Subcutaneous adipose tissue (tissue), 4 donors: Measurements from ENCODE around the gene KDSR. TPM values are rescaled to one million over a fixed set of nuclear protein-coding genes. Genes with fewer than 3 reads are reported as not detected.

Source experiments
- CTCF ChIP-seq: fragments of 450-650 bp; IDR thresholded peaks from one replicate; pipeline ENCODE4 v1.5.1; 2016; ENCODE audit warnings: low read depth, mild to moderate bottlenecking, control low read depth, antibody characterized with exemption, moderate library complexity
- total RNA-seq, 4 donors: library from RNA; depleted of rRNA; stranded (reverse); fragments of >200 nt; gene quantifications; one replicate each; pipeline ENCODE4 v1.1.0, GENCODE V29; 2016

The KDSR gene
- total RNA-seq, 4 donors from 2014 or later, result 56.2 to 63.7 (median 59.9) TPM

- no peak for TF ChIP-seq CTCF
Observed at GRCh38 chr18:63301434-63301833, 65.6 kb downstream of the KDSR start.

GRCh38 chr18:63299837-63300745, 66.9 kb downstream of the KDSR start:
- no peak for TF ChIP-seq CTCF

- no peak for TF ChIP-seq CTCF
Observed at GRCh38 chr18:63298400-63299365, 68.3 kb downstream of the KDSR start.

- TF ChIP-seq CTCF, result no peak
Observed at GRCh38 chr18:63297687-63298399, 69.2 kb downstream of the KDSR start.

- TF ChIP-seq CTCF, result no peak
Observed at GRCh38 chr18:63293935-63294334, 73.1 kb downstream of the KDSR start.

- no peak for TF ChIP-seq CTCF
Observed at GRCh38 chr18:63292831-63293683, 73.9 kb downstream of the KDSR start.
